GM12878 (cell line): Measurements from ENCODE around the gene CCDC85A. TPM values are rescaled to one million over a fixed set of nuclear protein-coding genes. Genes with fewer than 3 reads are reported as not detected.

ENCODE experiments used
- ATAC-seq: fragments of 200-7000 bp; cut with Tn5 transposase; 3 replicates; pipeline ENCODE4 v1.9.1; 2020; ENCODE audit warnings: mild to moderate bottlenecking, moderate library complexity
- BruUV-seq: library from RNA; stranded (reverse); fragments of 400-500 nt; replicated peaks from 2 replicates; lab custom pipeline; 2021; lab: Mats Ljungman, UMichigan
- CTCF ChIA-PET: fragments of 300-600 bp; sonication (Branson Sonifier 250); formaldehyde crosslinking; extraction: SDS; loops from one replicate; lab custom pipeline; 2021; ENCODE audit warnings: inconsistent platforms; lab: Yijun Ruan, JAX
- POLR2A ChIA-PET: fragments of 350-600 bp; formaldehyde crosslinking; extraction: SDS; loops from one replicate; lab custom pipeline; 2021; ENCODE audit warnings: inconsistent platforms; lab: Charles Lee
- RAD21 ChIA-PET: fragments of 300-600 bp; sonication (Branson Sonifier 250); formaldehyde crosslinking; loops from one replicate; lab custom pipeline; 2023; ENCODE audit warnings: antibody characterized with exemption; ENCODE audit not compliant: unreplicated experiment; lab: Charles Lee
- SMC1A ChIA-PET: fragments of 300-600 bp; sonication (Branson Sonifier 250); formaldehyde crosslinking; loops from one replicate; lab custom pipeline; 2023; ENCODE audit not compliant: unreplicated experiment, uncharacterized antibody; lab: Charles Lee
- DNase-seq: peaks from one replicate; pipeline ENCODE4 v3.0.0-alpha.2; 2011; ENCODE audit warnings: low read depth, low spot score
- FAIRE-seq: peaks from 3 replicates; lab custom pipeline; 2011; peaks lifted over from hg19 to GRCh38; lab: Jason Lieb, UNC
- H2AFZ ChIP-seq: 2 replicates; pipeline ENCODE4 v1.6.0; 2011; ENCODE audit warnings: low read depth, low read length, control low read depth; ENCODE audit not compliant: control insufficient read depth
- H3K27ac ChIP-seq: 2 replicates; pipeline ENCODE4 v1.5.1; 2011; ENCODE audit warnings: control low read depth; ENCODE audit not compliant: control insufficient read depth, insufficient read depth
- H3K27me3 ChIP-seq, 2 experiments: replicated peaks in 1 of 2; 2 replicates each; pipeline versions ENCODE4 v1.6.0 to v1.6.1; 2011; ENCODE audit warnings: low read length in 1 of 2; ENCODE audit not compliant: control insufficient read depth in 2 of 2, insufficient read depth in 2 of 2
- H3K36me3 ChIP-seq, 2 experiments: 2 replicates each; pipeline ENCODE4 v1.5.1; 2011; ENCODE audit warnings: low read length in 1 of 2; ENCODE audit not compliant: control insufficient read depth in 2 of 2, insufficient read depth in 2 of 2
- H3K4me1 ChIP-seq: 2 replicates; pipeline ENCODE4 v1.6.1; 2011; ENCODE audit warnings: mild to moderate bottlenecking, low read length, moderate library complexity, mixed read lengths; ENCODE audit not compliant: control insufficient read depth, insufficient read depth
- H3K4me2 ChIP-seq: 2 replicates; pipeline ENCODE4 v1.6.0; 2011; ENCODE audit warnings: control low read depth; ENCODE audit not compliant: control insufficient read depth, insufficient read depth
- H3K4me3 ChIP-seq: fragments of 200-600 bp; sonication (generic); 2 replicates; pipeline ENCODE4 v1.5.1; 2016
- H3K79me2 ChIP-seq: 2 replicates; pipeline ENCODE4 v1.6.0; 2011; ENCODE audit warnings: low read length; ENCODE audit not compliant: control insufficient read depth, insufficient read depth
- H3K9ac ChIP-seq: 2 replicates; pipeline ENCODE4 v1.8.0; 2011; ENCODE audit warnings: low read length, control low read depth, mixed read lengths; ENCODE audit not compliant: control insufficient read depth, insufficient read depth
- H3K9me3 ChIP-seq: replicated peaks from 3 replicates; pipeline ENCODE4 v1.5.1; 2011; ENCODE audit warnings: mild to moderate bottlenecking, low read length; ENCODE audit not compliant: control insufficient read depth, insufficient read depth
- H4K20me1 ChIP-seq: 2 replicates; pipeline ENCODE4 v1.6.0; 2011; ENCODE audit not compliant: control insufficient read depth, insufficient read depth
- CHD1 ChIP-seq: IDR thresholded peaks from 2 replicates; pipeline ENCODE4 v1.6.1; 2012; ENCODE audit warnings: low read depth, low read length, improper control_type of control experiment
- SIN3A ChIP-seq: IDR thresholded peaks from 2 replicates; pipeline ENCODE4 v1.6.1; 2012; ENCODE audit warnings: low read depth, low read length, improper control_type of control experiment
- SUZ12 ChIP-seq: fragments of 200-600 bp; sonication (generic); IDR thresholded peaks from one replicate; pipeline ENCODE4 v1.6.1; 2018; ENCODE audit warnings: antibody characterized with exemption, mild to moderate bottlenecking; ENCODE audit not compliant: unreplicated experiment
- ZZZ3 ChIP-seq: IDR thresholded peaks from 2 replicates; pipeline ENCODE4 v1.6.1; 2011; ENCODE audit warnings: low read depth; ENCODE audit not compliant: control insufficient read depth, insufficient read length
- WGBS: methylation state at CpG from one replicate; pipeline ENCODE4 v1.1.6; 2016; ENCODE audit warnings: low lambda C conversion rate; ENCODE audit not compliant: insufficient replicate concordance, insufficient coverage; ENCODE audit errors: missing lambda C conversion rate; 5-methylcytosine and 5-hydroxymethylcytosine counted together
- in situ Hi-C: fragments of 300-500 bp; cut with MboI; formaldehyde crosslinking; loops from 9 replicates; pipeline ENCODE4 v1.14.3; 2018; ENCODE audit warnings: mixed read lengths
- intact Hi-C: fragments of 100-400 bp; cut with micrococcal nuclease; formaldehyde crosslinking; loops from one replicate; pipeline ENCODE4 v1.14.2; 2022; ENCODE audit not compliant: unreplicated experiment
- polyA plus RNA-seq, 11 experiments: library from polyadenylated mRNA; depleted of rRNA in 4 of 11; unstranded in 6 of 11; stranded (reverse) in 5 of 11; fragments of >200 nt; fragmentation: Nextera tagmentation in 4 of 11; fragmentation: Illumina TruSeq in 1 of 11; extraction: Ambion mirVana in 4 of 11; extraction: Trizol in 1 of 11; gene quantifications; 1 replicate in 1 of 11; 2 replicates in 10 of 11; pipeline versions ENCODE4 v1.2.1 to v1.2.3, GENCODE V29; 2011 to 2016; ENCODE audit warnings: inconsistent platforms in 2 of 11, missing spikeins in 2 of 11, low read depth in 1 of 11
- total RNA-seq, 4 experiments: library from RNA; depleted of rRNA in 3 of 4; stranded (reverse); fragments of >200 nt in 3 of 4; fragmentation: Illumina TruSeq in 1 of 4; extraction: Trizol in 1 of 4; gene quantifications; 2 replicates each; pipeline versions ENCODE4 v1.2.1 to v1.2.3, GENCODE V29; 2013 to 2021
- TF ChIP-seq, protein P1 (sequence below): fragments of 450-650 bp; IDR thresholded peaks from 2 replicates; pipeline ENCODE4 v1.6.1; 2017; ENCODE audit warnings: mild to moderate bottlenecking, low read depth, inconsistent platforms; ENCODE audit not compliant: poor library complexity, severe bottlenecking
- TF ChIP-seq, protein P2 (sequence below): fragments of 450-650 bp; formaldehyde crosslinking; IDR thresholded peaks from 2 replicates; pipeline ENCODE4 v1.4.0; 2022; ENCODE audit warnings: mild to moderate bottlenecking, moderate library complexity

Gene CCDC85A
- total and polyA plus RNA-seq, 10 of the 15 experiments (the other 5 are each of a cell fraction or from before 2014, with no cell fraction given): 0.02 to 0.57 (median 0.04) TPM; not detected in 7

DNA sequence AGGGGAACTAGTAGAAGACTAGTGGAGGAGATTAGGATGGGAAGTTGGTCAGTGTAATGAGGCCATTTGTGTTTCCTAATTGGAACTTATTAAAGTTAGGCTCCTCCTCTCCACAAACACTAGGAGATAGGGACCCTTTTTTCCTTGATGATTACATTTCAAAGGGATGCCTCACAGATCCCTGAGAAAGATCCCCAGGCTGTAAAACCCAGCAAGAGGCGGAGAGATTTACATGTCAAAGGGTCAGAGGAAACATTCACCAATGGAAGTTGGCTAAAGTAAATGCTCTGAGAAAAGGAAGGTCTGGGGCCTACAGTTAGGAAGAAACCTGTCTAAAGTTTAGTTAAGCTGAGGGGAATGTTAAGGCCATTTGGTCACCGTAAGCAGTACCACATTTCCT is 1.4 kb upstream of the CCDC85A start (continued):
- TF ChIP-seq, protein P1, sequence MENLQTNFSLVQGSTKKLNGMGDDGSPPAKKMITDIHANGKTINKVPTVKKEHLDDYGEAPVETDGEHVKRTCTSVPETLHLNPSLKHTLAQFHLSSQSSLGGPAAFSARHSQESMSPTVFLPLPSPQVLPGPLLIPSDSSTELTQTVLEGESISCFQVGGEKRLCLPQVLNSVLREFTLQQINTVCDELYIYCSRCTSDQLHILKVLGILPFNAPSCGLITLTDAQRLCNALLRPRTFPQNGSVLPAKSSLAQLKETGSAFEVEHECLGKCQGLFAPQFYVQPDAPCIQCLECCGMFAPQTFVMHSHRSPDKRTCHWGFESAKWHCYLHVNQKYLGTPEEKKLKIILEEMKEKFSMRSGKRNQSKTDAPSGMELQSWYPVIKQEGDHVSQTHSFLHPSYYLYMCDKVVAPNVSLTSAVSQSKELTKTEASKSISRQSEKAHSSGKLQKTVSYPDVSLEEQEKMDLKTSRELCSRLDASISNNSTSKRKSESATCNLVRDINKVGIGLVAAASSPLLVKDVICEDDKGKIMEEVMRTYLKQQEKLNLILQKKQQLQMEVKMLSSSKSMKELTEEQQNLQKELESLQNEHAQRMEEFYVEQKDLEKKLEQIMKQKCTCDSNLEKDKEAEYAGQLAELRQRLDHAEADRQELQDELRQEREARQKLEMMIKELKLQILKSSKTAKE: no peak
- TF ChIP-seq CHD1 (no peak), ZZZ3 (no peak)
- TF ChIP-seq, protein P2, sequence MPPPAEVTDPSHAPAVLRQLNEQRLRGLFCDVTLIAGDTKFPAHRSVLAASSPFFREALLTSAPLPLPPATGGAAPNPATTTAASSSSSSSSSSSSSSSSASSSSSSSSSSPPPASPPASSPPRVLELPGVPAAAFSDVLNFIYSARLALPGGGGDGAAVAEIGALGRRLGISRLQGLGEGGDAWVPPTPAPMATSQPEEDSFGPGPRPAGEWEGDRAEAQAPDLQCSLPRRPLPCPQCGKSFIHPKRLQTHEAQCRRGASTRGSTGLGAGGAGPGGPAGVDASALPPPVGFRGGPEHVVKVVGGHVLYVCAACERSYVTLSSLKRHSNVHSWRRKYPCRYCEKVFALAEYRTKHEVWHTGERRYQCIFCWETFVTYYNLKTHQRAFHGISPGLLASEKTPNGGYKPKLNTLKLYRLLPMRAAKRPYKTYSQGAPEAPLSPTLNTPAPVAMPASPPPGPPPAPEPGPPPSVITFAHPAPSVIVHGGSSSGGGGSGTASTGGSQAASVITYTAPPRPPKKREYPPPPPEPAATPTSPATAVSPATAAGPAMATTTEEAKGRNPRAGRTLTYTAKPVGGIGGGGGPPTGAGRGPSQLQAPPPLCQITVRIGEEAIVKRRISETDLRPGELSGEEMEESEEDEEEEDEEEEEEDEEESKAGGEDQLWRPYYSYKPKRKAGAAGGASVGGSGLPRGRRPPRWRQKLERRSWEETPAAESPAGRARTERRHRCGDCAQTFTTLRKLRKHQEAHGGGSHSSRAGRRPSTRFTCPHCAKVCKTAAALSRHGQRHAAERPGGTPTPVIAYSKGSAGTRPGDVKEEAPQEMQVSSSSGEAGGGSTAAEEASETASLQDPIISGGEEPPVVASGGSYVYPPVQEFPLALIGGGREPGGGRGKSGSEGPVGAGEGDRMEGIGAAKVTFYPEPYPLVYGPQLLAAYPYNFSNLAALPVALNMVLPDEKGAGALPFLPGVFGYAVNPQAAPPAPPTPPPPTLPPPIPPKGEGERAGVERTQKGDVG (CRISPR knock-in tag): no peak

DNA sequence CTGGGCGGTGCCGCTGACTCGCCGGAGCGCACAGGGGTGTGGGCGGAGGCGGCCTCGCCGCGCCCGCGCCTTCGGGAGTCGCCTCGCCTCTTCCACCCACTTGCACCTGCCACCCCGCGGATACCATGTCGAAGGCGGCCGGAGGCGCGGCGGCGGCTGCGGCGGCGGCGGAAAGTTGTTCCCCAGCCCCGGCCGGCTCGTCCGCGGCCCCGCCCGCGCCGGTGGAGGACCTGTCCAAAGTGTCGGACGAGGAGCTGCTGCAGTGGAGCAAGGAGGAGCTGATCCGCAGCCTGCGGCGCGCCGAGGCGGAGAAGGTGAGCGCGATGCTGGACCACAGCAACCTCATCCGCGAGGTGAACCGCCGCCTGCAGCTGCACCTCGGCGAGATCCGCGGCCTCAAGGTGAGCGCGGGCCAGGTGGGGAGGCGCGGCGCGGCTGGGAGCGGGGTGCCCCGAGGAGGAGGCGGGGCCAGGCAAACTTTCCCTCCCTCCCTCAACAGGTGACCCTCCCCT is 766 bp downstream of the CCDC85A start:
- TF ChIP-seq SIN3A (no peak), SUZ12 (peak; percentile 88)
- Histone ChIP-seq H3K4me1 (no peaks in the 10 kb centered on the region), H3K79me2 (no peaks in the 10 kb centered on the region), H3K9ac (no peak overlapping the region), H3K4me3 (no peak overlapping the region), H3K9me3 (no peaks in the 10 kb centered on the region), H3K36me3 (no peaks in the 10 kb centered on the region), H3K4me2 (peak overlapping the region; percentile 25; the same call in 1 of the 2 replicates), H2AFZ (no peak overlapping the region), H4K20me1 (no peaks in the 10 kb centered on the region), H3K27ac (no peak overlapping the region), H3K27me3 (peaks cover 6 to 7% of the 10 kb centered on the region in 2 experiments)
- no peak for FAIRE-seq
- DNase-seq: no peak
- BruUV-seq: no TSS peak
- POLR2A ChIA-PET: no interaction called here
- RAD21 ChIA-PET: interaction anchor here (0.6 to 1.4 kb wide), 2 partner anchors 23 to 1669 kb away, joined by 3 to 4 read pairs; no protein-coding TSS in a partner anchor
- CTCF ChIA-PET: interaction anchor here (1.4 to 2.5 kb wide), 11 partner anchors 12 to 1334 kb away, joined by 3 to 28 read pairs (median 6); no protein-coding TSS in a partner anchor
- SMC1A ChIA-PET: no interaction called here
- ATAC-seq: peak; percentile 11
- intact Hi-C loops (loop anchor here (5.0 kb wide), 3 partner anchors 338 to 1333 kb away; no protein-coding TSS in a partner anchor), in situ Hi-C loops (loop anchor here (5.0 to 10.0 kb wide), 2 partner anchors 563 to 1320 kb away; no protein-coding TSS in a partner anchor)
- WGBS: 4% methylated on average over 62 of the region's 64 CpGs
